HT-29 (cell line): ENCODE data around the gene MYO1E. TPM values are rescaled to one million over a fixed set of nuclear protein-coding genes. Genes with fewer than 3 reads are reported as not detected.

Experiments used
- DNase-seq: peaks from one replicate; pipeline ENCODE4 v3.0.0-alpha.2; 2015; ENCODE audit warnings: low spot score
- total RNA-seq: library from RNA; depleted of rRNA; stranded (reverse); fragments of >200 nt; shearing (Covaris generic); gene quantifications from 2 replicates; pipeline ENCODE4 v1.2.3, GENCODE V29; 2014

MYO1E gene
- total RNA-seq, 1 experiment from 2014 or later = 77.4 TPM

DNA sequence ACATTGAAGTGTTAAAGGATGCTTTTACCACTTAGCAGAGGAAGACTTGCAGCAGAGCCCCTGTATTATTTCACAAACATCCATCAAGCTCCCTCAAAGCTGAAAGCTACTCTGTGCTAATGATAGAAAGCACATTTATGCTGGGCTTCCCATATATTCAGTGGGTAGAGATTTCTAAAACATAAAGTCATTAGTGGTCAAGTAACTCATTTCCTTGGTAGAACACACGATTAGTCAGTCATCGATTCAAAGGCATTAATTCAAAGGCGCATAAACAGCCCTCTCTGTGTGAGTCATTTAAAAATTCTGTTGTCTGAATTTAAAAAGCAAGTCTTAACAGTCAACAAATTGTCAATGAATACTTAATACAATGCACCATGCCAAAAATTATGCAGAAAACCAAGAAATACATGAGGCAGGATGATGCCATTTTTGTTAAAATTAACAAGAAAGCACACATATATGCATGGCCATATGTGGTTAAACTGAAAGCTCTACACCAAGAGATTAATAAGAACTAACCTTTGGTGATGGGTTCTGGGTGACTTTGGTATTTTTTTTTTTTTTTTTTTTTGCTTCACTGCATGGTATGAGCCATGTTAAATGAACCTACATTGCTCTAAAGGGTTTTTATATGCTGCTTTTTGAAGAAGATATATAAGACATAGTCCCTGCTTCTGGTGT is 104.4 kb downstream of the MYO1E start:
- no peak for DNase-seq

DNA sequence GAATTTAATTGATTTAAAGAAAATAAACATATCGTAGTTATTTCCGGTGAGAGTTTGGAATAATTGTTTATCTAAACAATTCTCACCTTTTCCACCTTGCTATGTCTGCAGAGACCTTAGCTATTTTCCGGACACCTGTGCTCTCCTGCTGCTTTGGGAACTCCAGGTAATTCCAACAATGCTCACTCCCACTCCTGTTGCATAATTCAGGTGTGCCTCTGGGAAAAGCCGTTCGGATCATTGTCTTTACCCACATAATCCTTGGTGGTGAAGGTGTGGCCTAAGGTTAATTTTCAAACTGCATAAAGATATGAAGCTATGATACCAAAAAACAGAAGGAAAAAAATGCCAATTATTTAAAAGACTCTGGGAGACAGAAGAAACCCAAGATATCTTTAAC is 106.6 kb downstream of the MYO1E start:
- DNase-seq = peak; percentile 50

- DNase-seq = no peak
These were observed 110.4 kb downstream of the MYO1E start for GRCh38 chr15:59262316-59262715.

GRCh38 chr15:59260090-59260489 is 112.6 kb downstream of the MYO1E start:
- no peak for DNase-seq

- no peak for DNase-seq
These were observed 113.3 kb downstream of the MYO1E start for GRCh38 chr15:59259137-59259943.

DNA sequence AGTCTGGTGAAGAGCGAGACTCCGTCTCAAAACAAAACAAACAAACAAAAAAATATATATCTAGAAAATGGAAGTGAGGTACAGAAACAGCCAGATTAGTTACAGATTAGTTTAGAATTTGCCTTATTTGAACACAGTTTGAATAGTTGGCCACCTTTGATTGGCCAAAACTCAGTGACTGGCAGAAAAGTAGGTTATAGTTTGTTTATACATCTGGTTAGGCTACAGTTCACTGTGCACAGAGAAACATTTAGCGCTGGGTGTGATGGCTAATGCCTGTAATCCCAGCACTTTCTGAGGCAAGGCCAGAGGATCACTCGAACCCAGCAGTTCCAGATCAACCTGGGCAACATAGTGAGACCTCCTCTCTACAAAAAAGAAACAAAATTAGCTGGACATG is 114.4 kb downstream of the MYO1E start:
- no peak for DNase-seq

DNA sequence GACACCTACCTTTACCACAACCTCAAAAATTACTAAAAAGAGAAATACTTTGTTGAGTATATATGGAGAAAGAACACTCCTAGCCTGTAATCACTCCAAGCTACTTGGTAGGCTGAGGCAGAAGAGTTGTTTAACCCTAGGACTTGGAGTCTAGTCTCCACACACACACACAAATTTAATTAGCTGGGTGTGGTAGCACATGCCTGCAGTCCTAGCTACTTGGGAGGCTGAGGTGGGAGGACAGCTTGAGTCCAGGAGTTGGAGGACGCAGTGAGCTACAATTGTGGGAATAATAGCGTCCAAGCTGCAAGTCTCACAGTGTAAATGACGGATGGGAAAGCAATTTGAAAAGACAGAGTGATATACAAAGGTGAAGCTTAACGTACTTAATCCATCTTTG is 115.5 kb downstream of the MYO1E start:
- no peak for DNase-seq

GRCh38 chr15:59256482-59256881 is 116.2 kb downstream of the MYO1E start:
- peak; percentile 53 for DNase-seq

DNA sequence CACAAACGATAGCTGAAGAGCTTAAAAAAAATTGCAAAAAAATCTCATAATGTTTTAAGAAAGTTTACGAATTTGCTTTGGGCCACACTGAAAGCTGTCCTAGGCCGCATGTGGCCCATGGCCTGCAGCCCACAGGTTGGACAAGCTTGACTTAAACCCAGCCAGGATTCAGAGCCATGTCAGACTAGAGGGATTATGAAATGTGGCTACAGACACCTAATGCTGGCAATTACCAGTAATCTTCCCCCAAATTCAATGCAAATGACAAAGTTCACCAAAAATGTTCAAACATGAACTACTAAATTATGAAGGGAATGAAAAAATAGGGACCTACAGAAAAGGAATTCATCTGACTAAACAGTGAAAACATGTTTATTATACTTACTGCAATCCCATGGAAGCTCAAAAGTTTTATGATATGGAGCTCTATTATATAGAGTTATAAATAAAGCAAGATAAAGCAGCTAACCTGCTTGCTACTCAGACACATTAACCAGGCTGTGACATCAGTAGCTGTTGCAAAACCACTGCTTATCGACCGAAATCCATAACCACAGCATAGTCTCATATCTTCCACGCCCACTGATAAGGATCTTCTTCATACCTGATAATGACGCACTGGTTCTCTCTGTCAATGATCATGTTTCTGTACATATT is 116.9 kb downstream of the MYO1E start:
- DNase-seq = peak; percentile 87

DNA sequence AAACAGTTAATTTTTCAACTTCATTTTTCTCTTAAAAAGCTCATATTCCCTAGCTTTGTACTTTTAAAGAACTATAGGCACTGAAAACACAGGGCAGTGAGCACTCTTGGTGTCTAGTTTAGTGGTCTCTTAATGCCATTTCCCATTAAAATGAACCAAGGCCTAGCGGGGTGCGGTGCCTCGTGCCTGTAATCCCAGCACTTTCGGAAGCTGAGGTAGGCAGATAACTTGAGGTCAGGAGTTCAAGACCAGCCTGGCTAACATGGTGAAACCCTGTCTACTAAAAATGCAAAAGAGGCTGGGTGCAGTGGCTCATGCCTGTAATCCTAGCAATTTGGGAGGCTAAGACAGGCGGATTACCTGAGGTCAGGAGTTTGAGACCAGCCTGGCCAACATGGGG is 120.5 kb downstream of the MYO1E start:
- no peak for DNase-seq

GRCh38 chr15:59251001-59251845 is 121.4 kb downstream of the MYO1E start:
- DNase-seq = peak; percentile 57

GRCh38 chr15:59250249-59250648 is 122.4 kb downstream of the MYO1E start:
- DNase-seq = peak; percentile 39

- peak; percentile 44 for DNase-seq
These were observed 122.9 kb downstream of the MYO1E start for GRCh38 chr15:59249816-59250215.

DNA sequence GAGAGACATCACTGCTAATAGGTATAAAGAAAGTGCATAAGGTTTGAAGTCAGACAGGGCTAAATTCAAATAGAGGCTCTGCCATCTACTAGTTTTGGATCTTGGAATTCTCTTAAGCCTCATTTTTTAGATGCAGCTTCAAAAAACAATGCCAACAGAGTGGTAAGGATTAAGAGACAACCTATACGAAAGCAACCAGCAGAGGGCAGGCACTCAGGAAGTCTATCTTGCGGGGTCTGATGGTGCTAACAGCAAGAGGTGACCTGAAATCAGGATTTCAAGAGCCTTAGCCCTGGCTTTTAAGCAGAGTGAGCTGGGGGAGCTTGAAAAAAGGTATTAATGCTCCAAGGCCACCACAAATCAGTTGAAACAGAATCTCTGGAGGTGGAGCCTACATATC is 125.3 kb downstream of the MYO1E start:
- DNase-seq = peak; percentile 87

- no peak for DNase-seq
These were observed 127.1 kb downstream of the MYO1E start for GRCh38 chr15:59245559-59245958.

- DNase-seq = no peak
These were observed 128.3 kb downstream of the MYO1E start for GRCh38 chr15:59244337-59244736.

GRCh38 chr15:59243622-59244021 is 129.0 kb downstream of the MYO1E start:
- DNase-seq = no peak

GRCh38 chr15:59242649-59243048 is 130.0 kb downstream of the MYO1E start:
- DNase-seq = no peak

- DNase-seq = no peak
These were observed 132.6 kb downstream of the MYO1E start for GRCh38 chr15:59240036-59240435.

DNA sequence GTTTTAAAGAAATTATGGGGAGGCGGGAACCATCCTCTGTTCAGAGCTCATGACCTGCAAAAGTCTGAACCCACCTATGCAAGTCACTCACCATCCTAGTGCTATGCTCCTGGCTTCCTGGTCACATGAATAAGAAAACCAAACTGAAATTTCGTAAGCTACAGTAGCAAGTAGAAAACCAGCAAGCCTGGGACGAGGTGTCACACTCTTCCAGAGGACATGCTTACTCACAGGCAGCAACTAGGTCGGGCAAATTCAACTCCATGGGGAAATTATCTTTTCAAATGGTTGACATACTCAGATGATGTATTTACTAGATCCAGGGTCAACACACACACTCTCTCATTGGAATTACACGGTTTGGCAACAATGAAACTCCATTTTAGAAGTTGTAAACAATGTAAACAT is 134.7 kb downstream of the MYO1E start:
- no peak for DNase-seq

GRCh38 chr15:59237119-59237855 is 135.4 kb downstream of the MYO1E start:
- DNase-seq = no peak
